ENCODE data around the gene MTG2.

The MTG2 gene

DNA sequence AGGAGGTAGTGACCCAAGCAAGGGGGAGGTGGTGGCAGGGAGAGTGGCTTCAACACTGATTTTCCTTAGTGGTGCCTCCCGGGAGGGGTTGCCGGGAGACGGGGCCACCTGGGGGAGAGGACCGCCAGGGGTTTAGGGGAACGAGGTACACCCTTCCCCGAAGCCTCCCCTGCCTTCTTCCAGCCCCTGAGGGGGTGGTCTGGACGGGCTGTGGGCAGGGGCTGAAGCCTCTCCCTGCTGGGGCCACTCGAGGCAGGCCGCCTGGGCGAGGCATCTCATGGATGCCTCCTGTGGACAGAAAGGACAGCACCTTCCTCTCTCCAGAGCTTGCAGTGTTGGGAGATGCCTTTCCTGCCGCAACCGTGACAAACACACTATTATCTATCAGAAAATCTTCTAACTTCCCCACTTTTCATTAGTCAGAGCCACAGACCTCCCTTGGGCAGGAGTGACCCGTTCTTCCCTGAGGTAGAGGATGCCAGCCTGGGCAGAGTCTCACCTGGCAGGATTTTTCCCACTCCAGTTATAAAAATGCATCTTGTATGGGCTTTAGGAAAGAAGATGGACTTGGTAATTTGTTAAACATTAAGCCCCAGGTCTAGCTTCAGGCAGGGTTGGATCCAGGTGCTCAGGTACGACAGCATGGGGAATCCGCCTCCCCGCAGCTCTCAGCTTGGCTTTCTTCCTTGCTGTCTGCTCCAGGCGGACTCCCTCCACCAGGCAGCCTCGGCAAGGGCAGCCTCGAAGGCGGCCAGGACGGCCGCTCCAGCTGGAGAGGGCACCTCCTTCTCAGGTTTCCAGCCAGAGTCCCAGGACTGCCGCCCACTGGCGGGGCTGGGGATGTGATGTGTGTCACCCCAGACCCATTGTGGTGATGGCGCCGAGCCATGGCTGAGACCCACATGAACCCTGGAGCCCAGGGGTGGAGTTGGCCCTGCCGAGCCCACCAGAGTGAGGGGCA is 26.2 kb downstream of the MTG2 start:
- no peak for DNase-seq (ENCODE audit: extremely low read depth, low read depth)
- TF ChIP-seq, protein P1, sequence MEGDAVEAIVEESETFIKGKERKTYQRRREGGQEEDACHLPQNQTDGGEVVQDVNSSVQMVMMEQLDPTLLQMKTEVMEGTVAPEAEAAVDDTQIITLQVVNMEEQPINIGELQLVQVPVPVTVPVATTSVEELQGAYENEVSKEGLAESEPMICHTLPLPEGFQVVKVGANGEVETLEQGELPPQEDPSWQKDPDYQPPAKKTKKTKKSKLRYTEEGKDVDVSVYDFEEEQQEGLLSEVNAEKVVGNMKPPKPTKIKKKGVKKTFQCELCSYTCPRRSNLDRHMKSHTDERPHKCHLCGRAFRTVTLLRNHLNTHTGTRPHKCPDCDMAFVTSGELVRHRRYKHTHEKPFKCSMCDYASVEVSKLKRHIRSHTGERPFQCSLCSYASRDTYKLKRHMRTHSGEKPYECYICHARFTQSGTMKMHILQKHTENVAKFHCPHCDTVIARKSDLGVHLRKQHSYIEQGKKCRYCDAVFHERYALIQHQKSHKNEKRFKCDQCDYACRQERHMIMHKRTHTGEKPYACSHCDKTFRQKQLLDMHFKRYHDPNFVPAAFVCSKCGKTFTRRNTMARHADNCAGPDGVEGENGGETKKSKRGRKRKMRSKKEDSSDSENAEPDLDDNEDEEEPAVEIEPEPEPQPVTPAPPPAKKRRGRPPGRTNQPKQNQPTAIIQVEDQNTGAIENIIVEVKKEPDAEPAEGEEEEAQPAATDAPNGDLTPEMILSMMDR (IDR thresholded peaks at IDR 0.05; ENCODE audit: low read depth, low read length): no peak

DNA sequence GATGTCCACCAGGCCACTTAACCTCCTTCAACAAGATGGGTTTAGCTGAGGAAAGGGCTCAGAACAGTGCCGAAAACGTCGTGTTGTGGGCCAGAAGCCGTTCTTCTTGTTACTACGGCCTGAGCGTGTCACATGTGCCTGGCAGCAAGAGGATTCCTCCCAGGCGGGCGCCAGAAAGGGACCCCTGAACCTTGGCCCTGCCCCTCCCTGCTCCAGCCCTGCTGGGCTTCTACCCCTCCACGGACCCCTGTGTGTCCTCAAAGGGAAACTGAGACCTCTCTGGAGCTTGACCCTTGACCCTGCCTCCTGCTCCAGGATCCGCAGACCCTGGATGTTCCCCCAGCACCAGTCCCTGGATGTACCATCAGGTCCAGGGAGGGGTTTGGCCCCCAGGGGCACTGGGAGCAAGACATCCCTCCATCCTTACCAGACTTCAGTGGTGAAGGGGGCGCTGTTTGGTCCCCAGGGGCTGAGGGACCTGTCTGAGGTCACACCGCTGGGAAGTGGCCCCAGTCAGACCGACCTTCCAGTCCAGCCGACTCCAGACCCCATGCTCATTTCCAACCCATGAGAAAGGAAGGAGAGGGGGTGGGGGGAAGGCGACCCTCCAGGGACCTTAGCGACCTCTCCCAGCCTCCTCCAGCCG is 27.1 kb downstream of the MTG2 start:
- no peak for DNase-seq (ENCODE audit: extremely low read depth, low read depth)
- TF ChIP-seq, protein P1 (IDR thresholded peaks at IDR 0.05; ENCODE audit: low read depth, low read length): no peak

DNA sequence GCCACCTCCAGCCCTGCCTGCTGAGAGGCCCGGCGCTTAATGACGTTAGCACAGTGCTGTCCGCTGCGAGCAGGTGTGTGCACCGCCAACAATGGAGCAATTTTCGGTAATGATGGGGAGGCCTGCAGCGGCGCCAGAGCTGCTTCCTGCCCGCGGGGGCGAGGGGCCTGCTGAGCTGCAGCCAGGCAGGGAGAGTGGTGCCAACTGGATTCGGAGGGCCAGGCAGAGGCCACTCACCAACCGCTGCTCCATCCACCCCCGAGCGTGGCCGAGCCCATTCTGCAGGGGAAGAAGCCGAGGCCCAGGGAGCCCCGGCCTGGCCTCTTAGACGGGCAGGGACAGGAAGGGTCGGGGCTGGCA is 27.6 kb downstream of the MTG2 start:
- TF ChIP-seq, protein P1 (IDR thresholded peaks at IDR 0.05; ENCODE audit: low read depth, low read length): no peak
- no peak for DNase-seq (ENCODE audit: extremely low read depth, low read depth)

DNA sequence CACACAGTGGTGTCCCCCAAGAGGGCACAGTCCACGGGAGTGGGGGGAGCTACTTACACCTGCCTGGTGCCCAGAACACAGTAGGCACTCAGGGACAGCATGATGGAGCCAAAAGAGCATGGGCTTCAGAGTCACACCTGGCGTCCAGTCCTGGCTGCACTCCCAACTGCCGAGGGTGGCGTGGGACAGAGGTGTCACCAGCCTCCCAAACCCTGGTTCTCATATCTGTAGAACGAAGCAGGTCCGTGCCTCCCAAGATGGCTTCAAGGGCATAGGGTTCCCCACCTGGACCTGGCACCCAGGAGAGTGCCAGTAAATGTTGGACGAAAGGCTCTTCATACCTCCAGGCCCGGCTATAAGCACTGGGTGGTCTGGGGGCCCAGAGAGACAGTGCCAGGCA is 28.4 kb downstream of the MTG2 start:
- TF ChIP-seq, protein P1 (IDR thresholded peaks at IDR 0.05; ENCODE audit: low read depth, low read length): no peak
- DNase-seq (ENCODE audit: extremely low read depth, low read depth): no peak

DNA sequence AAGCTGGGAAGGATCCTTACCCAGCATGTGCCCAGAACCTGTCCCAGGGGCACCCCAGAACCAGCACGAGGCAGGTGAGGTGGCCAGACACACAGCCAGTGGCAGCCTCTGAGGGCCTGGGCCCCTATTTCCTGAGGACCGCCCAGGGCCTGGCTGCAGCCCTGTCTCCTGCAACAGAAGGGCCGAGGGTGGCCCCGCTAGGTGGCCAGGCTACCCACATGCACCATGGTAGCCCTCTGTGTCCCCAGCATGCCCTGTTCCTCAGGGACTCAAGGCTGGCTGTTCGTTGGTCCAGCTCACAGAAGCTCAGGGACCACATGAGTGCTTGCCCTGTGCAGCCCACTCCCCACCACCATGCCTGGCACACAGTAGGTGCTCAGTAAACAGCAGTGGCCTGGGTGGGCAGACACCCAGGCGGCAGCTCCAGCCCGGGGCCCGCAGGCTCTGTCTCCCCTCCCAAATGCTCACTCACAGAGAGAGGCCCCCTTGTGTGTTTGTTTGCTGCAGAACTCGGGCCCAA is 29.0 kb downstream of the MTG2 start:
- TF ChIP-seq, protein P1 (IDR thresholded peaks at IDR 0.05; ENCODE audit: low read depth, low read length): no peak

DNA sequence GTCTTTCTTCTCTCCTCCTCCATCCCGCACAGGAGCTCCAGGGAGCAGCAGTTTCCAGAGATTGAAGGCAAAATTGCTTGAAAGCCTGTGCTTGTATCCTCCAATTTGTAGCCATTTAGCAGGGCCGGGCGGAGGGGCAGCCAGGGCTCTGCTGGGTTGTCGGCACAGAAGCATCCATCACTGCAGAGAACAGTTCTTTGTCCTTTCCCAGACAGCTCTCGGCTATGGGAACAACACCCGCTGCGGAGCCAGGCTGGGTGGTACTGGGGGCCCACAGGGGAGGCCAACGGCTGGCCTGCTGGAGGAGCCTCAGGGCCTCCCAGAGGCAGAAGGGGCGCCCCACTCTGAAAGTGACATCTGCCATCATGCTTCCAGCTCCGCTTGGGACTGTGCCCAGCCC is 29.5 kb downstream of the MTG2 start:
- no peak for DNase-seq (ENCODE audit: extremely low read depth, low read depth)
- TF ChIP-seq, protein P1 (IDR thresholded peaks at IDR 0.05; ENCODE audit: low read depth, low read length): no peak

More for the DNA sequence above, 29.0 kb downstream of the MTG2 start:
- no peak for DNase-seq (ENCODE audit: extremely low read depth, low read depth)

DNA sequence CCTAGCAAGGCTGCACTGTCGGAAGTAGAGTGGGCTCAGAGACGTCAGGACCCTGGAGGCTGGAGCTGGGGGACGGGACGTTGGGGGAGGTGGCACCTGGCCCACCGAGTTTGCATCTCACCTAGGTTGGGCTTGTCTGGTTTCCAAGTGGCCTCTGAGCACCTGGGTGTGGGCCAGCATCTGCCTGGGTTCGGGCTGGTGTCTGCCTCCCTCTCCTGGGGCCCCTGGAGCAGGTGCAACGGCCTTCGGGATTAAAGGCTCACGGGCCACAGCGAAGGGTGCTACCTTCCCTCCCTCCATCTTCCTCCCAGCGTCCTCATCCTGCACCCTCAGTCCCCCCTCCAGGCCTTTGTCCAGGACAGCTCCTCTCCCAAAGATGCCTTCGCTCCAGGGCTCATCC is 31.2 kb downstream of the MTG2 start:
- TF ChIP-seq, protein P1 (IDR thresholded peaks at IDR 0.05; ENCODE audit: low read depth, low read length): no peak
- no peak for DNase-seq (ENCODE audit: extremely low read depth, low read depth)
